HepG2 (cell line): ENCODE measurements around the gene COA3. TPM values are rescaled to one million over a fixed set of nuclear protein-coding genes. Genes with fewer than 3 reads are reported as not detected.
A peak's percentile ranks its signal among the peaks of the same experiment; 100 is the strongest.

ENCODE experiments used
- AGO2 ChIP-seq: fragments of 200-400 bp; formaldehyde crosslinking; optimal IDR thresholded peaks from 2 replicates; pipeline ENCODE3; 2017; ENCODE audit warnings: mild to moderate bottlenecking, low read depth, low read length, moderate library complexity
- BCL6 ChIP-seq: IDR thresholded peaks from 2 replicates; pipeline ENCODE4 v1.6.1; 2016; ENCODE audit warnings: missing genetic modification reagents, missing compliant biosample characterization
- HINFP ChIP-seq: sonication (generic); formaldehyde crosslinking; IDR thresholded peaks from 2 replicates; pipeline ENCODE4 v1.4.0; 2020; ENCODE audit warnings: low read depth, mild to moderate bottlenecking, missing genetic modification reagents
- KAT8 ChIP-seq: IDR thresholded peaks from 2 replicates; pipeline ENCODE4 v1.6.1; 2016; ENCODE audit warnings: missing genetic modification reagents, missing compliant biosample characterization
- KMT2B ChIP-seq: IDR thresholded peaks from 2 replicates; pipeline ENCODE4 v1.6.1; 2016; ENCODE audit warnings: missing genetic modification reagents, missing compliant biosample characterization
- LCORL ChIP-seq, 2 experiments: fragments of 450-650 bp in 1 of 2; sonication (generic) in 1 of 2; formaldehyde crosslinking in 1 of 2; IDR thresholded peaks; 2 replicates each; pipeline versions ENCODE4 v1.5.0 to v1.6.1; 2017 to 2020; ENCODE audit warnings: antibody characterized with exemption in 1 of 2, missing genetic modification reagents in 1 of 2
- NR0B2 ChIP-seq: sonication (generic); formaldehyde crosslinking; IDR thresholded peaks from 2 replicates; pipeline ENCODE4 v1.4.0; 2020; ENCODE audit warnings: mild to moderate bottlenecking, missing genetic modification reagents
- PCBP1 ChIP-seq: fragments of 200-400 bp; formaldehyde crosslinking; IDR thresholded peaks from 2 replicates; pipeline ENCODE4 v1.6.1; 2017; ENCODE audit warnings: mild to moderate bottlenecking, low read depth, low read length, borderline replicate concordance
- PHF8 ChIP-seq: sonication (generic); formaldehyde crosslinking; IDR thresholded peaks from 2 replicates; pipeline ENCODE4 v1.5.0; 2020; ENCODE audit warnings: missing genetic modification reagents
- PTBP1 ChIP-seq: fragments of 200-400 bp; formaldehyde crosslinking; IDR thresholded peaks from 2 replicates; pipeline ENCODE4 v1.6.1; 2018; ENCODE audit warnings: low read length, low read depth; ENCODE audit not compliant: poor library complexity, severe bottlenecking
- TCF7L2 ChIP-seq: IDR thresholded peaks from 2 replicates; pipeline ENCODE4 v1.6.1; 2011; ENCODE audit warnings: mild to moderate bottlenecking, low read depth, low read length, moderate library complexity
- TOPORS ChIP-seq: sonication (generic); formaldehyde crosslinking; IDR thresholded peaks from 2 replicates; pipeline ENCODE4 v1.8.0; 2023; ENCODE audit warnings: mild to moderate bottlenecking, missing genetic modification reagents
- WIZ ChIP-seq: sonication (generic); formaldehyde crosslinking; IDR thresholded peaks from 2 replicates; pipeline ENCODE4 v1.5.1; 2020; ENCODE audit warnings: mild to moderate bottlenecking, missing genetic modification reagents
- ZC3H13 ChIP-seq: sonication (generic); formaldehyde crosslinking; IDR thresholded peaks from 2 replicates; pipeline ENCODE4 v1.8.1; 2023; ENCODE audit warnings: mild to moderate bottlenecking, missing genetic modification reagents, moderate library complexity
- ZEB1 ChIP-seq: IDR thresholded peaks from 2 replicates; pipeline ENCODE4 v1.6.1; 2012; ENCODE audit warnings: mild to moderate bottlenecking, low read depth, inconsistent platforms; ENCODE audit not compliant: insufficient replicate concordance
- ZNF143 ChIP-seq: sonication (generic); formaldehyde crosslinking; IDR thresholded peaks from 2 replicates; pipeline ENCODE4 v1.4.0; 2020; ENCODE audit warnings: missing genetic modification reagents
- ZNF251 ChIP-seq: sonication (generic); formaldehyde crosslinking; IDR thresholded peaks from 2 replicates; pipeline ENCODE4 v1.9.0; 2021; ENCODE audit warnings: mild to moderate bottlenecking, missing genetic modification reagents
- ZNF350 ChIP-seq: sonication (generic); formaldehyde crosslinking; IDR thresholded peaks from 2 replicates; pipeline ENCODE4 v1.4.0; 2020; ENCODE audit warnings: mild to moderate bottlenecking, low read depth, missing genetic modification reagents, borderline replicate concordance
- ZNF441 ChIP-seq: sonication (generic); formaldehyde crosslinking; IDR thresholded peaks from 2 replicates; pipeline ENCODE4 v1.7.0; 2021; ENCODE audit warnings: missing genetic modification reagents, borderline replicate concordance
- ZNF501 ChIP-seq: sonication (generic); formaldehyde crosslinking; IDR thresholded peaks from 2 replicates; pipeline ENCODE4 v1.5.1; 2020; ENCODE audit warnings: mild to moderate bottlenecking, moderate library complexity, missing genetic modification reagents
- ZNF574 ChIP-seq: sonication (generic); formaldehyde crosslinking; IDR thresholded peaks from 2 replicates; pipeline ENCODE4 v1.4.0; 2020; ENCODE audit warnings: missing genetic modification reagents
- ZNF672 ChIP-seq: sonication (generic); formaldehyde crosslinking; IDR thresholded peaks from 2 replicates; pipeline ENCODE4 v1.8.1; 2022; ENCODE audit warnings: missing genetic modification reagents
- ZNF747 ChIP-seq: sonication (generic); formaldehyde crosslinking; IDR thresholded peaks from 2 replicates; pipeline ENCODE4 v1.8.1; 2023; ENCODE audit warnings: missing genetic modification reagents, mild to moderate bottlenecking, borderline replicate concordance
- polyA plus RNA-seq, 8 experiments: library from polyadenylated mRNA; depleted of rRNA in 3 of 8; stranded (reverse) in 7 of 8; unstranded in 1 of 8; fragments of >200 nt; fragmentation: Illumina TruSeq in 4 of 8; extraction: Trizol in 4 of 8; gene quantifications; 2 replicates each; pipeline versions ENCODE4 v1.2.1 to v1.2.3, GENCODE V29; 2011 to 2016; ENCODE audit warnings: low read depth in 4 of 8, missing spikeins in 1 of 8, mixed read lengths in 1 of 8; ENCODE audit not compliant: insufficient read depth in 1 of 8
- total RNA-seq, 5 experiments: library from RNA; depleted of rRNA; stranded (reverse); fragments of >200 nt; fragmentation: Illumina TruSeq; extraction: Trizol; gene quantifications; 2 replicates each; pipeline ENCODE4 v1.2.3, GENCODE V29; 2016; ENCODE audit warnings: low read depth in 1 of 5
- TF ChIP-seq, protein P1 (sequence below): sonication (generic); formaldehyde crosslinking; IDR thresholded peaks from 2 replicates; pipeline ENCODE4 v1.5.0; 2020; ENCODE audit warnings: missing genetic modification reagents

COA3 gene
- total and polyA plus RNA-seq, 2 of the 13 experiments (the other 11 are each of a cell fraction or from before 2014, with no cell fraction given): 133 to 202 TPM

- TF ChIP-seq KAT8 (CRISPR knock-in tag) (peak; percentile 100), KMT2B (peak; percentile 97), ZNF251 (CRISPR knock-in tag) (peak; percentile 27; the same call in 1 of the 2 replicates), NR0B2 (CRISPR knock-in tag) (peak; percentile 99), AGO2 (peak; percentile 79), ZNF350 (CRISPR knock-in tag) (peak; percentile 96; the same call in 1 of the 2 replicates), ZNF143 (CRISPR knock-in tag) (peak; percentile 82), ZNF574 (CRISPR knock-in tag) (peak; percentile 95), TCF7L2 (no peak), ZEB1 (no peak), PTBP1 (no peak), BCL6 (CRISPR knock-in tag) (peak; percentile 36; the same call in 1 of the 2 replicates), ZNF441 (CRISPR knock-in tag) (peak; percentile 65; the same call in 1 of the 2 replicates), ZNF747 (CRISPR knock-in tag) (no peak; the same call in 1 of the 2 replicates), HINFP (CRISPR knock-in tag) (no peak; the same call in 1 of the 2 replicates), ZC3H13 (peak; percentile 92), ZNF672 (0 out of 2 replicates have a peak, but pooled peaks have one; percentile 67), ZNF501 (CRISPR knock-in tag) (peak; percentile 99), WIZ (CRISPR knock-in tag) (peak; percentile 57; the same call in 1 of the 2 replicates), PCBP1 (peak; percentile 91; the same call in 1 of the 2 replicates), TOPORS (CRISPR knock-in tag) (peak; percentile 85), PHF8 (peak; percentile 97), LCORL (IDR thresholded peaks at IDR 0.05) (no peak), LCORL (CRISPR knock-in tag; IDR thresholded peaks at IDR 0.05) (no peak; the same call in none of the 2 replicates)
- TF ChIP-seq, protein P1, sequence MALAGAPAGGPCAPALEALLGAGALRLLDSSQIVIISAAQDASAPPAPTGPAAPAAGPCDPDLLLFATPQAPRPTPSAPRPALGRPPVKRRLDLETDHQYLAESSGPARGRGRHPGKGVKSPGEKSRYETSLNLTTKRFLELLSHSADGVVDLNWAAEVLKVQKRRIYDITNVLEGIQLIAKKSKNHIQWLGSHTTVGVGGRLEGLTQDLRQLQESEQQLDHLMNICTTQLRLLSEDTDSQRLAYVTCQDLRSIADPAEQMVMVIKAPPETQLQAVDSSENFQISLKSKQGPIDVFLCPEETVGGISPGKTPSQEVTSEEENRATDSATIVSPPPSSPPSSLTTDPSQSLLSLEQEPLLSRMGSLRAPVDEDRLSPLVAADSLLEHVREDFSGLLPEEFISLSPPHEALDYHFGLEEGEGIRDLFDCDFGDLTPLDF (CRISPR knock-in tag): peak; percentile 76; the same call in 1 of the 2 replicates
Measured at GRCh38 chr17:42832934-42833766, 34.6 kb upstream of the COA3 start, which contains the start of gene PSME3 (continued).
